NCI-H748 (cell line): ENCODE measurements around the gene SOAT1.
"Not testable (repeated sequence)": the region's sequence is repeated elsewhere in the genome, so short reads cannot be mapped to it uniquely, and the experiment has no call there.

ENCODE experiments used
- DNase-seq: peaks from one replicate; lab custom pipeline; 2025; ENCODE audit not compliant: unreplicated experiment; lab: John Stamatoyannopoulos, UW

Gene SOAT1

GRCh38 chr1:179342740-179343404 lies 49.3 kb downstream of the SOAT1 start:
- DNase-seq, result no peak

- no peak for DNase-seq
Measured at GRCh38 chr1:179351281-179351680, 57.7 kb downstream of the SOAT1 start.

GRCh38 chr1:179352236-179352635 lies 58.6 kb downstream of the SOAT1 start:
- no peak for DNase-seq

GRCh38 chr1:179353546-179353945 lies 59.9 kb downstream of the SOAT1 start:
- no peak for DNase-seq

- DNase-seq, result not testable (repeated sequence)
Measured at GRCh38 chr1:179361631-179362030, 68.0 kb downstream of the SOAT1 start.

- peak; percentile 77 for DNase-seq
Measured at GRCh38 chr1:179365342-179366092, 71.9 kb downstream of the SOAT1 start, which contains the start of gene AXDND1. AXDND1 (plus strand) TSS chr1:179365971; CDS start chr1:179366510, 539 bp downstream.

- no peak for DNase-seq
Measured at GRCh38 chr1:179366093-179366800, 72.7 kb downstream of the SOAT1 start.

GRCh38 chr1:179369751-179370341 lies 76.2 kb downstream of the SOAT1 start:
- peak; percentile 49 for DNase-seq

- no peak for DNase-seq
Measured at GRCh38 chr1:179372160-179372559, 78.6 kb downstream of the SOAT1 start.

- no peak for DNase-seq
Measured at GRCh38 chr1:179376223-179376622, 82.6 kb downstream of the SOAT1 start.

GRCh38 chr1:179380299-179380698 lies 86.7 kb downstream of the SOAT1 start:
- DNase-seq, result no peak

GRCh38 chr1:179384027-179384426 lies 90.4 kb downstream of the SOAT1 start:
- no peak for DNase-seq

GRCh38 chr1:179385510-179385909 lies 91.9 kb downstream of the SOAT1 start:
- no peak for DNase-seq

GRCh38 chr1:179393721-179394120 lies 100.1 kb downstream of the SOAT1 start:
- no peak for DNase-seq

GRCh38 chr1:179399399-179399798 lies 105.8 kb downstream of the SOAT1 start:
- DNase-seq, result not testable (repeated sequence)
